GM12872 (cell line): ENCODE results near the gene CSN2.

ENCODE experiments used
- CTCF ChIP-seq: IDR thresholded peaks from 3 replicates; pipeline ENCODE4 v1.5.1; 2011; ENCODE audit warnings: low read depth, mild to moderate bottlenecking, low read length, moderate library complexity; ENCODE audit not compliant: insufficient read depth

The CSN2 gene

DNA sequence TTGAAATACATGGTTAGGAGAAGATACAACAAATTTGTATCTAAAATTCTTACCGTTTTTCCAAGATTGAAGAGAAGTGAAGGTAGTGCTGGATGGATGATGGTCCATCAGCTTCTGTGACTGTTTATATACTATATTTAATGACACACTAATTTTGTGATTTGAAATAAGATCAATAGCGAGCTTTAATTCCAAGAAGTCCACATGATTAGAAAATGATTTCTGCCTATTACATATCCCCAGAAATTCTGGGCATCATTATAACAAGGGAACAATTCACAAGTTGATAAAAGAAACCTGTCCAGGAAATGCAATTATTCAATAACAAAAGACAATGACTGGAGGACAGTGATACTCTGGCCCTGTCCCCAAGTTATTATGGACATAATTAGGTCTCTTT, at the start of gene CSN2:
CSN2 (minus strand) TSS at position 101 of the 400 bp plus-strand sequence. CDS start 4,733 bp downstream, outside the sequence.
- TF ChIP-seq CTCF: no peak

- no peak for TF ChIP-seq CTCF
These were observed 43.2 kb upstream of the CSN2 start for GRCh38 chr4:70008771-70009170.

GRCh38 chr4:70002507-70002906, 37.0 kb upstream of the CSN2 start:
- no peak for TF ChIP-seq CTCF

DNA sequence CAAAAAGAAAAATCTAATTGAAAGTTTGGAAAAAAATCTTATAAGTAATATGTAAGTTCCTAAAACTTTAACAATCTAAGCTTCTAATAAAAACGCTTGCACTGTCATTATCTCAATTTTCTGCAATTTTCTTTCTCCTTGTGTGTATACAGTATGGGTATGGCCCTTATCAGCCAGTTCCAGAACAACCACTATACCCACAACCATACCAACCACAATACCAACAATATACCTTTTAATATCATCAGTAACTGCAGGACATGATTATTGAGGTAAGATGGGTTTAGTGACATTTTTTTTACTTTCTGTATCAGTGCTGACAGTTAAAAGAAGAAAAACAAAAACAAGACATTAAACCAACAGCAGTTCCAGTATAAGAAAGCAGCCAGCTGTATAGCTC, 35.2 kb upstream of the CSN2 start:
- TF ChIP-seq CTCF: no peak

DNA sequence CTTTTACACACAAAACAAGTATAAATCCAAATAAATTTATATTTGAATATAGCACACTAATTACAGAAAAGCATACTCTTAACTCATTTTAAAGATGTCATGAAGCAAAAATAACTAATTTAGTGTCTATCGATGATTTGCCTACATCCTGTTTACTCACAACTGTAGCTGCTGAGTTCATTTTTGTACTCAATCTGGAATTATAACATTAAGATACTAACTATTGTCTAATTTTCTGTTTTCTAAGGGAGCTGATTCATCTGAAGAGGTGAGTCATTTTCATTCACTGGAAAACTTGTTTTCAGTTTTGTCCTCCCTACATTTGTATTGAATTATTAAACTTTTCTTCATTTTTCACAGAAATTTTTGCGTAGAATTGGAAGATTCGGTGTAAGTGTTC, 33.9 kb upstream of the CSN2 start:
- TF ChIP-seq CTCF: no peak

- no peak for TF ChIP-seq CTCF
These were observed 30.0 kb upstream of the CSN2 start, which contains the start of gene STATH for GRCh38 chr4:69995526-69996016. TSS of gene STATH (plus strand) at chr4:69995966. CDS start at chr4:69998438, 2,472 bp downstream.

DNA sequence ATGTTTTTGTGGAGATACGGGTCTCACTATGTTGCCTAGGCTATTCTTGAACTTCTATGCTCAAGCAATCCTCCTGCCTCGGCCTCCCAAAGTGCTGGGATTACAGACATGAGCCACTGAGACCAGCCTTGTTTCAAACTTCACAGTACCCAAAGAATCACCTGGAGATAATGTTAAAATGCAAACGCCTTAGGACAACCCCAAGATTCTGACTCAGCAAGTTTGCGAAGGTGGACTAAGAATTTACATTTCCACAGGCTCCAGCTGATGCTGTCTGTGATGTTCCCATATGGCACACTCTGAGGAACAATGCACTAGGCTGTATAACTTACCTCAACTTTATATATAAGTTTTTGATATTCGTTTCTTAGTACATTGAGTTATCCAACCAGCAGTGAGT, 29.3 kb upstream of the CSN2 start:
- TF ChIP-seq CTCF: no peak
